ENCODE data around the gene BTD.
"Not testable (repeated sequence)": the region's sequence is repeated elsewhere in the genome, so short reads cannot be mapped to it uniquely, and the experiment has no call there.

BTD gene, protein sequence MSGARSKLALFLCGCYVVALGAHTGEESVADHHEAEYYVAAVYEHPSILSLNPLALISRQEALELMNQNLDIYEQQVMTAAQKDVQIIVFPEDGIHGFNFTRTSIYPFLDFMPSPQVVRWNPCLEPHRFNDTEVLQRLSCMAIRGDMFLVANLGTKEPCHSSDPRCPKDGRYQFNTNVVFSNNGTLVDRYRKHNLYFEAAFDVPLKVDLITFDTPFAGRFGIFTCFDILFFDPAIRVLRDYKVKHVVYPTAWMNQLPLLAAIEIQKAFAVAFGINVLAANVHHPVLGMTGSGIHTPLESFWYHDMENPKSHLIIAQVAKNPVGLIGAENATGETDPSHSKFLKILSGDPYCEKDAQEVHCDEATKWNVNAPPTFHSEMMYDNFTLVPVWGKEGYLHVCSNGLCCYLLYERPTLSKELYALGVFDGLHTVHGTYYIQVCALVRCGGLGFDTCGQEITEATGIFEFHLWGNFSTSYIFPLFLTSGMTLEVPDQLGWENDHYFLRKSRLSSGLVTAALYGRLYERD

DNA sequence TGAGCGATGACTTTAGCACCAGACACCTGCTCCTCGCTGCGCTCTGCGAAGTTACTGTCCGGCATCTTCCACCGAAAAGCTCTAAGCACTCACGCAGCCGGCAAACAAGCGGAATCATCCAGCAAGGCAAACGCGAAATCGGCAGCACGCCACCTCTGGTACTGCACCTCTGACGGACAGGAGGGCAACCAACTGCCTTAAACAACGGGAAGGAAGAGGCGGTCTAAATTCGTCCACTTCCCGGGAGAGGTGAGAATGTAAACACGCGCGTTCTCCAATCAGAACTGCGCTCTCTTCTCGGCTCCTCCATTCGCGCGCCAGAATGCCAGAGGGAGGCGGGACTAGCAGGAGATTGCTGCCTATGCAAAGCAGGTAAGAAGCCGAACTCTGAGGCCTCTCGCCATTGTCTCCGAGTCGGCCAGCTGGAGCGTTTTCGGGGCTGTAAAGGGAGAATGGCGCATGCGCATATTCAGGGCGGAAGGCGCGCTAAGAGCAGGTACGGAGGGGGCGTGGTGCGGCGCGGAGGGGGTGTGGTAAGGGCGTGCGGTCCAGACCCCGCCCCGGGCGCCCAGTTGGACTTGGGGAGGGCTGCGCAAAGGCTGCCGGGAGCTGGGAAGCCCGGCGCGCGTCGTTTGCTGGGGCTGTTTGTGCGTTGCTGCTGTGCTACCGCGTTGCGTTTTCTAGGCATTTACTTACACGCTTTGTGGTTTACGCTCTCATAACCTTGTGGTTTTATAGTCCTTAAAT lies at the start of gene BTD, which contains the start of gene HACL1:
Gene BTD, plus strand, starts transcription at position 347 of the 747 bp plus-strand sequence. CDS start 33,695 bp downstream, outside the sequence.
Gene HACL1, minus strand, starts transcription at position 171 of the 747 bp plus-strand sequence. Its CDS starts 106 bp downstream, at position 65.
- ATAC-seq: peak; percentile 93 to 94

DNA sequence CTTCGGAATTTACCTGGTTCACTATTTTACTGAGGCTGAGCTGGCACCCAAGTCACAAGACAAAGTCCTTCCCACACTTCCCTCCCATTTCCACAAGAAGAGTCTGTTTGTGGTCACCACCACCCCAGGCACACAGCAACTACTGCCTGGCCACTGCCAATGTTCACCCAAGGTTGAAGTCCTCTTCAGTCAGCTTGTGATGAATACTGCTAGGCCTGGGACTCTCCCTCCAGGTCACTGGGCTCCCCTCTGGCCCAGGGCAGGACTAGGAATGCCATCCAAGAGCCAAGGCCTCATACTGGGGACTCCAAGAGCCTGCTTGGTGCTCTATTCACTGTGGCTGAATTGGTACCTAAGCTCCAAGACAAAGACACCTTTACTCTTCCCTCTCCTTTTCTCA lies 49.6 kb upstream of the BTD start:
- no peak for ATAC-seq

DNA sequence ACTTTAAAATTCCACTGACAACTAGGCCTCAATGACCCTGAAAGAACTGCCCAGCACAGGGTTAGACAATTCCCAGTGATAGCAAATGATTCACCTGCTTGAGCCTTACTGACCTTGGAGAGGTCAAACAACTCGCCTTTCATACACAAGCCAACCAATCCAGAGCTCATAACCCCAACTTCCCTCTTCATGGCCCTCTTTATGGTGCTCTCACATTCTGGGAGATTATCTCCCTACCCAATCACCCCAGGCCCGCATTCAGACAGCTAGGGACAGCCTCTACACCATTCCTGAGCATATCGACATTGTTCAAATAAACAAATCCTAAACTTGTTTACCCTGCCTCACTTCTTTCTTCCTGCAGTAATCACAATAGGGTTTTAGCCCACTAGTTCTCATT lies 47.8 kb upstream of the BTD start:
- no peak for ATAC-seq

DNA sequence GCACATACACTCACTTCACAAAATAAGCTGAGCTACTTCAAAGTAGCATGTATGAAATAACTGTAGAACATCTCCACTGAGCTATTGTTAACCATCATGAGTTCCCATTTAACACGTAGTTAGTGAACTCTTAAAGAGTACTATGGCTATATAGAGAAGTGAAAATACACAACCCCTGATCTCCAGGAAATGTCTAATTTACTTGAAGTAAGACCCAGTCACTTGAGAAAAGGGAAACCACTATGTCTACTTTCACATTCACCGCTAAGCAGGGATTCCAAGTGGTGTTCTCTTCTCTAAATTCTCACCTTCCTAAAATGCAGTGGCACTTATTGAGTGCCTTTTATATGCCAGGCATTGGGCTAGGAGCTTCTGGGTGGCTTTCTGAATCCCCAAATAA lies 45.0 kb upstream of the BTD start:
- ATAC-seq: peak; percentile 76 to 81

DNA sequence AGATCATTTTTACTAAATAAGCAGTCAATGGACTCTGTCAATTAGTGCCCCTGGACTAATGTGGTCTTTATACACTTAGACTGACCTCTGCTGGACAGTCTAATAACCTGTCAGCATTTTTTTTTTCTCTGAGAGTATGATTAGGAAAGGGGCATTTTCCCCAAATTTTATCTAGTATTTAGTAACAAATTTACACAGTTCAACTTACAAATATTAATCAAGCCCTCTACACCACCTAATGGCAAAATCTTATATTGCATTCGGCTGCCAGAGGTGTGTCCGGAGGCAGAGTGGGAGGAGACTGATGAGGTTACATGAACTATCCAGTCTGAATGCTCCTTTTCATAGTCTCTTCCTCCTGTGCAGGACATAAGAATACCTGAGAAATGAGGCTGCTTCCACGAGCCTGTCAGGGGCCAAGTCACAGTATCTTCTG lies 44.0 kb upstream of the BTD start:
- ATAC-seq: peak; percentile 71 to 74

DNA sequence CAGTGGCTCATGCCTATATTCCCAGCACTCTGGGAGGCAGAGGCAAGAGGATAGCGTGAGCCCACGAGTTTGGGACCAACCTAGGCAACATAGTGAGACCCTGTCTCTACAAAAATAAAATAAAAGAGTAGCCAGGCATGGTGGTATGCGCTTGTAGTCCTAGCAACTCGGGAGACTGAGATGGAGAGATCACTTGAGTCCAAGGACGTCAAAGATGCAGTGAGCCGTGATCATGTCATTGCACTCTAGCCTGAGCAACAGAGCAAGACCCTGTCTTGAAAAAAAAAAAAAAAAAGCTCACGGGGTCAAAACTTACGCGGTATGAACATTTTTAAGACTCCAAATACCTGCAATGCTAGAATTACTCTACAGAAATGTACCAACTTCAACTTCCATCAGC lies 43.0 kb upstream of the BTD start:
- ATAC-seq: no peak

DNA sequence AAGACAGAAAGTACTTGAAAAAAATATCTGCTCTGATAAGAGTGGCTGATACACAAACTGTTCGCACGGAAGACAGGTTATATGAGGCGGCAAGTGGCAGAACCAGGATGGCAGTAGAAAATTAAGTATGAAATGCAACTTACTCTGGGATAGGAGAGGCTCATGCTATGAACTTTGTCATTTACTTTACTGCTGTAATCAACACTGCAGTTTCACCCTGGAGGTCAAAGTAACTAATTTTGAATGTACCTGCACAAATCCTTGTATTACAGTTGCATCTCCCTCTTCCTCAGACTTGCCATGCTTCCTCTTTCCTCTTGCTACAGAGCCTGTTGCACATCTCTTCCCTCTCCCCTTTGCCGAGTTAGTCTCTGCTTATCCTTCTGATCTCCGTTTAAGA lies 39.0 kb upstream of the BTD start:
- ATAC-seq: no peak

DNA sequence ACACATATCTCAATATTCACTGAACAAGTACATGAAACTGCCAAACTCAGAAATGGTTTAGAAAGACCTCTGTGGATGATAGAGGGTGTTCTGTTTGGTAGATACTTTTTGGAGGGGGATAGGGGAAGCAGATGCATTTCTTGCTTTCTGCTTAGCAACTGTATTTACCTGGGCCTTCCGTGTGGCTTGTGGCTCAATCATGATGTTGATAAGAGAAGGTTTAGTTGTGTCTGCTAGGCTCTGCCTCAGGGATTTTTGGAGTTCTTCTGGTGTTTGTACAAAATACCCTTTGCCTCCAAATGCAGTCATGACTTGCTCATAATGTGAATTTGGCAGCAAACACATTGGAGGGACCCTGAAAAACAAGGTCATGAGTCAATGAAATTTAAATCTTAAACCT lies 38.4 kb upstream of the BTD start:
- no peak for ATAC-seq

DNA sequence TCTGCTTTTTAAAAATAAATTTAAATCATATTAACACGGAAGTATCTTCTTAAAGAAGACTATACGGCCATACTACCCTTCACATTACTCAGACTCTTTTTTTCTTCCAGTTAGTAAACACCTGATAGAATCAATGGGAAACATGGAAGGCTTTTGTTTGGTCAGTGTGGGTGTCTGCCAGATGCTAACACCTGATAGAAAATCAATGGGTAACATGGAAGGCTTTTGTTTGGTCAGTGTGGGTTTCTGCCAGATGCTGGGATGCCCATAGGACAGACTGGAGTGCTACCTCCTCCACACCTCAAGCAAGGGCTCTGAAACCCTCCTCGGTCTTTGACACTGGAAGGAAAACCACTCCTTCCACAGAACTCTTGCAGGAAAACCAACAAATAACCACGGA lies 29.4 kb upstream of the BTD start:
- no peak for ATAC-seq

DNA sequence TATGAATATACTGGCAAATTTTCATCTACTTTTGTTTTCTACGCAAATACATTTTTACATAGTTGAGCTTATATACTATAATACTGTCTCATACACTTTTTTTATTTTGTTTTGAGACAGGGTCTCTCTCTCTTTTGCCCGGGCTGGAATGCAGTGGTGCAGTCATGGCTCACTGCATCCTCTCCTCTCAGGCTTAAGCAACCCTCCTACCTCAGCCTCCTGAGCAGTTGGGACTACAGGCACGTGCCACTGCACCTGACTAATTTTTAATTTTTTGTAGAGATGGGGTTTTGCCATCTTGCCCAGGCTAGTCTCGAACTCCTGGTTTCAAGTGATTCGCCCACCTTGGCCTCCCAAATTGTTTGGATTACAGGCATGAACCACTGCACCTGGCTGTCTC lies 26.1 kb upstream of the BTD start:
- no peak for ATAC-seq

DNA sequence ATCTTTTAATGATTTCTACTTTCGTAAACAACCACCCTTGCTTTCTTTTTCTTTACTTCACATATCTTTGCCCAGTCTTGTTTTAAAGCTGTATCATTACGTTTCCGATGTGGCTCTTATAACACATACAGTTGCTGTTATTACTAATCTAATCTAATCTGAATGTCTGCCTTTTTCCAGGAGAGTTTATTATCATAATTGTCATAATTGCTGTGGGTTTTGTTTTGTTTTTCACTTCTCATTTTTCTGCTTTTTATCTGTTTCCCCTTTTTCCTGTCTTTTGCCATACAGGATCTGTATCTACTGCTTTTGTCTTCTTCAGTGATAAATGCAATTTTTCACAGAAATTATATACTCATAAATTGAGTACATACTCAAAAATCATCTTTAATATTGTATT lies 25.1 kb upstream of the BTD start:
- no peak for ATAC-seq

DNA sequence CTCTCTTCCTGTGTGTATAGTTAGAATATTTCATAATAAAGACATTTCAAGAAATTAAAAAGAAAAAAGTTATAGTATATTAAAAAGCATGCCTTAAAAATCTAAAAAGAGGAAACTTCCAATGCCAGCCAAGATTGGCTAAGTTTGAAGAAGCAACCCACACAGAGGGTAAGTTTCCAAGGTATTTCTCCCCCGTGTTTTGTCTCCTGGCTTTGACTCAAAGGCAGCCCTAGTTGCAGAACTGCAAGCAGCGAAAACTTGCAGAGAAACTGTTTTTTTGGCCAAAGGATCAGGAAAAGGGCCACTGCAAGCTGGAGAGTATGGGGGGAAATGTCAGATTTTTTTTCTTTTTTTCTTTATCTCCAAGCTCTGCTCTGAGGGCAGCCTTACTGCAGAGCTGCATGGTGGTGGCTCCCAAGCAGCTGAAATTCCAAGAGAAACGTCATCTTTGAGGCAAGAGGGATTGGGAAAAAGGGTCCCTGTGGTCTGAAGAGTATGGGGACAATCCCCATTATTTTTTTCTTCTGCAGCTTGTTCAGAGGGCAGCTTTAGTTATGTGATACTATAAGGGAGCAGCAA lies 23.2 kb upstream of the BTD start:
- ATAC-seq: no peak

DNA sequence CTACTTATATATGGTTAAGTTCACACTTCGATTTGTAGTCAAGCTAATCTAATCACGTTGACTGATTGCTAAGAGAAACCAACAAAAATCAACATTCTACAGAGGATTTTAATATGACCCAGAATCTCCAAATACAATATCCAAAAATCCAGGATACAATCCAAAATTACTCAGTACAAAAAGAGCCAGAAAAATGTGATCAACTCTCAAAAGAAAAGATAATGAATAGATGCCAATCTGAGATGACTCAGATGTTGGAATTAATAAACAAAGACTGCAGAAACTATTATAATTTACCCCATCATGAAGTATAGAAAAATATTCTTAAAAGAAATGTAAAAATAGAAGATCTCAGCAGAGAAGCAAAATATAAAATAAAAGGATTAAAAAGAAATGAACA lies 22.5 kb upstream of the BTD start:
- ATAC-seq: no peak

DNA sequence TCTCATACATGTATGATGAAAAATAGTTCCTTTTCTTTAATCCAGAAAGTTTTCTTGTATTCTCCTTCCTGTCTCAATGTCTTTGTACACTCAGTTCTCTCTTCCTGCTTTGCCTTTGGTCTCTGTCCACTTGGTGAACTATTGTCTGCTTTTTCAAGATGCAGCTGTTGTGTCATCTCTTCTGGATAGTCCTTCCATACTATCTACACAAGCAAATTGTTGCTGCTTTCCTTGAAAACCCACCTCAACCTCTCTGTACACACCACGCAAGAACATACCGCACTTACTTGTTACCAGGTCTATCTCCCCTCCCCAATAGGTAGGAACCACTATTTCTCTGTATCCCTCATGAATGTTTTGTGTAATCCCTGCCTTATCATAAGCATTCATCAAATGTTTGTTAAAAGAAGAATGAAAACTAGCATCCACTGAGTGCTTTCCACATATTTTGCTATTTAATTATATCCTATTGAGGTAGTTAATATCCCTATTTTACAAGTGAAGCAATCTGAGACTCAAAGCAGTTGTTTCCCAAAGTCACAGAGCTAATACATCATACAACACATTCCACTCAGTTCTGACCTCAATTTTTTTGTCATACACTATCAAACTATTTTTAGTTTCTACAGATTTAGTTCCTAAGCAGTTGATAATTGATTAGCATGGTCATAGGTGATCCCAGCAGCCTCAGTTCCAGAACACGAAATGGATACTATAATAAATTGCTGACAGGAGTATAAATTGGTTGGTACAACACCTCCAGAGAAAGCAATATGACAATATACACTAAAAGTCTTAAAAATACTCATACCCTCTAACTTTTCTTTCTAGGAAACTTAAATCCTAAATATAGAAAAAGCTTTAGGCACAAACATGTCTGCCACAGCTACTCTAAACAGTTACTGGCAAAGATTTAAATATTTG lies 19.8 kb upstream of the BTD start:
- ATAC-seq: no peak

DNA sequence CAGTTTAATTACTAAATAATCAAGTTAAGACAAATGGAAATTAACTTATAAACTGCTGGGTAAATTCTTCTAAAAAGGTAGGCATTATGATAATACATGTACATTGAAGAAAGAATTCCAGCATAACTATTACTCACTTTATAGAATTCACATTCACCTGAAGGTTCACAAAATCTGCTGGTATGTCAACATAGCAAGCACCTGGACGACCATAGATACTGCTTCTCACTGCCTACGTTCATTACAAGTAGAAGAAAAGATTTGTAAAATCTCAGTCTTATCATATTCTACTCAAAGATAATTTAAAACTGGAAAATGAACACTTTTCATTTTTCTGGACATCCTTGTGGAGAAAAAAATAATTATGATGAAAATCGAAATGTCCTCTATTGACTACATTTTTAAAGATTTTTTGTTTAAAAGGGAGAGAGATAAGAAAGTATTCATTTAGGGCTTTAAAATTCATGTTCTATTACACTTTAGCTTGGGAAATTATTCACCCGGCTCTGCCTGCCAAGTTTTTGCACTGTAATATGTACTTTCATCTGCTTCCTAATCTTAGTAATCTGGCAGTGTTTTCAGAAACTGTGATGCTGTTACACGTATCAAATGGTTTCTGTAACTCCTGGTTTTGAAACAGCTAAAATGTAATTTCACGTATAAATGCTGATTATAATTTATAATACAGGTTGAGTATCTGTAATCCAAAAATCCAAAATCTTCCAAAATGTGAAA lies 16.3 kb upstream of the BTD start:
- no peak for ATAC-seq

DNA sequence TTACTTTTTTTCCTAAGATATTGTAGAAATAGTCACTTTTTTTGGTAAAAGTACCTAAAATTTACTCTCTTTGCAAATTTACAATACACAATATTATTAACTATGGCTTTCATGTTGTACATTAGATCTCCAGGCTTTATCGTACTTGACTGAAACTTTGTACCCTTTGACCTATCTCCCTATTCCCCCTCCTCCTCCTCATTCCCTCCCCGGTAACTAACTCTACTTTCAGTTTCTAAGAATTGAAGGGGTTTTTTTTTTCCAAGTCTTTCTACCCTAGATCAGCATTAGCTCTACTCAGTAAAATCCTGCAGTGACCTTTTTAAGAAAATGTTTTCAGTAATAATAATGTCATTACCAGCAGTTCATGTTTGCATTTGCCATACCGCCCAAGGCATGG lies 10.3 kb upstream of the BTD start:
- ATAC-seq: no peak

DNA sequence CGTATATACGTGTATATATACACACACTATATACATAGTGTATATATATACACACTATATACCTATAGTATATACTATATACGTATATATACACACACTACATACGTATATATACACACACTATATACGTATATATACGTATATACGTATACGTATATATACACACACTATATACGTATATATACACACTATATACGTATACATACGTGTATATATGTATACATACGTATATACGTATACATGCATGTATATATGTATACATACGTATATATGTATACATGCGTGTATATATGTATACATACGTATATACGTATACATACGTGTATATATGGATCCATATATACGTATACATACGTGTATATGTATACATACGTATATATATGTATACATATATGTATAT lies 9.6 kb upstream of the BTD start:
- no peak for ATAC-seq

DNA sequence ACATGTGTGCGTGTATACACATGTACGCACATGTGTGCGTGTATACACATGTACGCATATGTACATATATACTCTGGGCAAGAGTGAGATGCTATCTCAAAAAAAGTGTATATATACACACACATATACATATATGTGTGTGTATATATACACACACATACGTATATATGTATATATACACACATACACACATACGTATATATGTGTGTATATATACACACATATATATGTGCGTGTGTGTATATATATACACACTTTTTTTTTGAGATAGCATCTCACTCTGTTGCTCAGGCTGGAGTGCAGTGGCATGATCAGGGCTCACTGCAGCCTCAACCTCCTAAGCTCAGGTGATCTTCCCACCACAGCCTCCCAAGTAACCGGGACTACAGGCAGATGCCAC lies 8.6 kb upstream of the BTD start:
- no peak for ATAC-seq

DNA sequence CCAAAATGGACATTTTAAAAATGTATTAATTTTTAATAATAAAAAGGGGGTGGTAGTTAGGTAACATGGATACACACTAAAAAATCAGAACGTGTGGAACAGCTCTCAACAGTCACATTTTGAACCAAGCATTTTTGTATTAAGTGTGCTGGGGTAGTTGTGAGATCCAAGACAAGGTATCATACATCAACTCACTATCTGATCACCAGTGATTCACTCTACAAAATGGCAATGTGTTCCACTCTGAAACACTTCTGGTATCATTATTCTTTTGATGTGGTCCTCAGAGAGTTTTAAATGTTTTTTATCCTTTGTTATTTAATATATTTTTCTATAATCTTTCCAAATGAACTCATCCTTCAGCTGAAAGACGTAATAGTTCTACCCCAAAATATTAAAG lies 5.6 kb upstream of the BTD start:
- ATAC-seq: peak; percentile 56 to 71

DNA sequence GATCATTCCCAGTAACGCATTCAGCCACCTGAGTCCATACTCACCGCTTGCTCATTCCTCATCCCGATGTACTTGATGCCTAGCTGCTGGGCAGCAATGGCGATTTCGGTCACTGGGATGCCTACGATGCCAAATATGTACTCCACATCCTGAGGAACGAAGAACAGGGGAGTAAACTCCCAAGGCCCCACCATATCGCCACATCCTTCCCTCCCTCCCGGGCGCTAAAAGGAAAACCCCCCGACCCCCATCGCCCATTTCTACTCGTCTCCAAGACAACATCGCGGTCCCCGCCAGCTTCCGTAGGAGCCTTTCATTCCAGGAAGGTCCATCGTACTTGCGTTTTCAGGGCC lies 523 bp upstream of the BTD start:
- ATAC-seq: peak; percentile 0

DNA sequence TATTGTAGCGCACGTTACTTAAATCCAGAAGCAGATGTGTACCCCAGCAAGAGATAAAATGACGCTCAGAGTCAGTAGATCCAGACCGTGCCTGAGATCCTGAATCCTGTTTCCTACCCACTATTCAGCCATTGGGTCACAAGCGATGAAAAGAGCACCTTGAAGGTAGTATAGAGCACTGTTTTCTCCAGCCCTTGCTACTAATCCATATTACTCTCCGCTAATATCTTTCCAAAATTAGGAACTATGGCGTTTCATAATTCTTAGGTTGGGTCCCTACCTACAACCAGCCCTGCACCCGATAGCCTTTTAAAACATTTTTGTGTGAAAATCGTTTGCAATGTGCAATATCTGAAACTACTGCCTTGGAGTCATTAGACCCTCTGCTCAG lies 596 bp downstream of the BTD start:
- ATAC-seq: no peak

DNA sequence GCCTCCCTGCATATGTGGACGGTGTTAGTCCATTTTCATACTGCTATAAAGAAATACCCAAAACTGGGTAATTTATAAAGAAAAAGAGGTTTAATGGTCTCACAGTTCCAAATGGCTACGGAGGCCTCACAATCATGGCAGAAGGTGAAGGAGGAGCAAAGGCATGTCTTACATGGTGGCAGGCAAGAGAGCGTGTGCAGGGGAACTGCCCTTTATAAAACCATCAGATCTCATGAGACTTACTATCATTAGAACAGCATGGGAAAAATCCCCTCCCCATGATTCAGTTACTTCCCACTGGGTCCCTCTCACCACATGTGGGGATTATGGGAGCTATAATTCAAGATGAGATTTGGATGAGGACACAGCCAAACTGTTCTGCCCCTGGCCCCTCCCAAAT lies 1.3 kb downstream of the BTD start:
- not testable (repeated sequence) for ATAC-seq

All from activated CD4-positive, CD25-positive, alpha-beta regulatory T cell treated with anti-CD3 and anti-CD28 coated beads, Interleukin-2, amount 50 U/mL, for 24 hours (primary cell).